HG03097 (cell line): ENCODE measurements around the gene TEDC1.

Experiments used
- ATAC-seq: cut with Tn5 transposase; IDR thresholded peaks from one replicate; pipeline ENCODE4 v1.9.1; 2021; ENCODE audit not compliant: unreplicated experiment, low FRiP score

The TEDC1 gene

GRCh38 chr14:105495101-105495989 is 4.3 kb downstream of the TEDC1 start:
- ATAC-seq, result no peak

- no peak for ATAC-seq
Observed at GRCh38 chr14:105495990-105496830, 5.2 kb downstream of the TEDC1 start.

- no peak for ATAC-seq
Observed at GRCh38 chr14:105496831-105497591, 6.0 kb downstream of the TEDC1 start.

- ATAC-seq, result no peak
Observed at GRCh38 chr14:105497671-105498429, 6.8 kb downstream of the TEDC1 start.

- no peak for ATAC-seq
Observed at GRCh38 chr14:105498430-105499255, 7.6 kb downstream of the TEDC1 start.

- no peak for ATAC-seq
Observed at GRCh38 chr14:105499256-105500035, 8.4 kb downstream of the TEDC1 start.

GRCh38 chr14:105500036-105500725 is 9.1 kb downstream of the TEDC1 start:
- no peak for ATAC-seq

- ATAC-seq, result no peak
Observed at GRCh38 chr14:105500726-105501101, 9.7 kb downstream of the TEDC1 start.

- no peak for ATAC-seq
Observed at GRCh38 chr14:105501504-105502291, 10.7 kb downstream of the TEDC1 start.

- no peak for ATAC-seq
Observed at GRCh38 chr14:105502446-105503295, 11.6 kb downstream of the TEDC1 start.

GRCh38 chr14:105503296-105503640 is 12.2 kb downstream of the TEDC1 start:
- ATAC-seq, result no peak

- no peak for ATAC-seq
Observed at GRCh38 chr14:105503935-105504692, 13.1 kb downstream of the TEDC1 start.

GRCh38 chr14:105505101-105505500 is 14.1 kb downstream of the TEDC1 start:
- ATAC-seq, result no peak

- ATAC-seq, result no peak
Observed at GRCh38 chr14:105507247-105507646, 16.2 kb downstream of the TEDC1 start.

GRCh38 chr14:105508069-105508468 is 17.0 kb downstream of the TEDC1 start:
- no peak for ATAC-seq

GRCh38 chr14:105508601-105509000 is 17.6 kb downstream of the TEDC1 start:
- ATAC-seq, result no peak
